Hippocampal formation (tissue), 2 donors: ENCODE measurements around the gene MYL2.

ENCODE experiments used
- DNase-seq, 2 donors: peaks; one replicate each; lab custom pipeline; 2025; lab: John Stamatoyannopoulos, UW

MYL2 gene

GRCh38 chr12:110896559-110896958 lies 23.8 kb downstream of the MYL2 start:
- no peak for DNase-seq

GRCh38 chr12:110893956-110894355 lies 26.4 kb downstream of the MYL2 start:
- no peak for DNase-seq

GRCh38 chr12:110889361-110889760 lies 31.0 kb downstream of the MYL2 start:
- DNase-seq = no peak

- DNase-seq = no peak
Observed at GRCh38 chr12:110888256-110888991, 32.0 kb downstream of the MYL2 start.

GRCh38 chr12:110885152-110885840 lies 35.1 kb downstream of the MYL2 start:
- DNase-seq = no peak

GRCh38 chr12:110883251-110883650 lies 37.1 kb downstream of the MYL2 start:
- DNase-seq = no peak

GRCh38 chr12:110880651-110881050 lies 39.7 kb downstream of the MYL2 start:
- DNase-seq = no peak

GRCh38 chr12:110874781-110875180 lies 45.6 kb downstream of the MYL2 start:
- DNase-seq = no peak

GRCh38 chr12:110874351-110874750 lies 46.0 kb downstream of the MYL2 start:
- DNase-seq = no peak

- DNase-seq = no peak
Observed at GRCh38 chr12:110872100-110872499, 48.3 kb downstream of the MYL2 start.

- DNase-seq = no peak
Observed at GRCh38 chr12:110869803-110870202, 50.6 kb downstream of the MYL2 start.

- DNase-seq = no peak
Observed at GRCh38 chr12:110869026-110869425, 51.4 kb downstream of the MYL2 start.

- no peak for DNase-seq
Observed at GRCh38 chr12:110865521-110865920, 54.9 kb downstream of the MYL2 start.

- no peak for DNase-seq
Observed at GRCh38 chr12:110863161-110863560, 57.2 kb downstream of the MYL2 start.

- no peak for DNase-seq
Observed at GRCh38 chr12:110862329-110862728, 58.0 kb downstream of the MYL2 start.

- no peak for DNase-seq
Observed at GRCh38 chr12:110861729-110862128, 58.6 kb downstream of the MYL2 start.
